GM12892 (cell line): ENCODE results near the gene KLK1.

Source experiments
- POLR2A ChIP-seq: IDR thresholded peaks from 2 replicates; pipeline ENCODE4 v1.6.1; 2011; ENCODE audit warnings: low read depth, low read length, control low read depth
- POLR2AphosphoS5 ChIP-seq: IDR thresholded peaks from 2 replicates; pipeline ENCODE4 v1.6.1; 2011; ENCODE audit warnings: low read depth, low read length, control low read depth
- TAF1 ChIP-seq: IDR thresholded peaks from 2 replicates; pipeline ENCODE4 v1.6.1; 2011; ENCODE audit warnings: low read depth, mild to moderate bottlenecking, control low read depth, low read length, borderline replicate concordance

DNA sequence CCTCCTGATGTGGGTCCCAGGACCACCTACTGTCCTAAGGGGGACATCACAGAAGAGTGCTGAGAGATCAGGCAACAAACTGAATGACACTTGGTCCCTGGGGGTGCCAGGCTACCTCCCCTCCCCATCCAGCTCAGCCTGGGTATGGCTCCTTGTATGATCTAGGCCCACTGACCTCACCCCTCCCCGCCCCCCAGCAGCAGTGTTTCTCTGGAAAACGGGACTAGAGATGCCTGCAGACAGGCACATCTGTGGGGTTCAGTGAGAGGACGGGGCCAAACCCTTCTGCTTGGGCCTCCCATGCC is 24.1 kb downstream of the KLK1 start:
- TF ChIP-seq POLR2A (no peak), TAF1 (no peak), POLR2AphosphoS5 (peak; percentile 14; the same call in 1 of the 2 replicates)
